GM12878 (cell line): ENCODE measurements around the gene KIAA1217. TPM values are rescaled to one million over a fixed set of nuclear protein-coding genes. Genes with fewer than 3 reads are reported as not detected.
A peak's percentile ranks its signal among the peaks of the same experiment; 100 is the strongest.

Source experiments
- ATAC-seq: fragments of 200-7000 bp; cut with Tn5 transposase; 3 replicates; pipeline ENCODE4 v1.9.1; 2020; ENCODE audit warnings: mild to moderate bottlenecking, moderate library complexity
- BruUV-seq: library from RNA; stranded (reverse); fragments of 400-500 nt; replicated peaks from 2 replicates; lab custom pipeline; 2021; lab: Mats Ljungman, UMichigan
- CTCF ChIA-PET: fragments of 300-600 bp; sonication (Branson Sonifier 250); formaldehyde crosslinking; extraction: SDS; loops from one replicate; lab custom pipeline; 2021; ENCODE audit warnings: inconsistent platforms; lab: Yijun Ruan, JAX
- POLR2A ChIA-PET: fragments of 350-600 bp; formaldehyde crosslinking; extraction: SDS; loops from one replicate; lab custom pipeline; 2021; ENCODE audit warnings: inconsistent platforms; lab: Charles Lee
- RAD21 ChIA-PET: fragments of 300-600 bp; sonication (Branson Sonifier 250); formaldehyde crosslinking; loops from one replicate; lab custom pipeline; 2023; ENCODE audit warnings: antibody characterized with exemption; ENCODE audit not compliant: unreplicated experiment; lab: Charles Lee
- SMC1A ChIA-PET: fragments of 300-600 bp; sonication (Branson Sonifier 250); formaldehyde crosslinking; loops from one replicate; lab custom pipeline; 2023; ENCODE audit not compliant: unreplicated experiment, uncharacterized antibody; lab: Charles Lee
- DNase-seq: peaks from one replicate; pipeline ENCODE4 v3.0.0-alpha.2; 2011; ENCODE audit warnings: low read depth, low spot score
- FAIRE-seq: peaks from 3 replicates; lab custom pipeline; 2011; peaks lifted over from hg19 to GRCh38; lab: Jason Lieb, UNC
- H2AFZ ChIP-seq: 2 replicates; pipeline ENCODE4 v1.6.0; 2011; ENCODE audit warnings: low read depth, low read length, control low read depth; ENCODE audit not compliant: control insufficient read depth
- H3K27ac ChIP-seq: 2 replicates; pipeline ENCODE4 v1.5.1; 2011; ENCODE audit warnings: control low read depth; ENCODE audit not compliant: control insufficient read depth, insufficient read depth
- H3K27me3 ChIP-seq, 2 experiments: replicated peaks in 1 of 2; 2 replicates each; pipeline versions ENCODE4 v1.6.0 to v1.6.1; 2011; ENCODE audit warnings: low read length in 1 of 2; ENCODE audit not compliant: control insufficient read depth in 2 of 2, insufficient read depth in 2 of 2
- H3K36me3 ChIP-seq, 2 experiments: 2 replicates each; pipeline ENCODE4 v1.5.1; 2011; ENCODE audit warnings: low read length in 1 of 2; ENCODE audit not compliant: control insufficient read depth in 2 of 2, insufficient read depth in 2 of 2
- H3K4me1 ChIP-seq: 2 replicates; pipeline ENCODE4 v1.6.1; 2011; ENCODE audit warnings: mild to moderate bottlenecking, low read length, moderate library complexity, mixed read lengths; ENCODE audit not compliant: control insufficient read depth, insufficient read depth
- H3K4me2 ChIP-seq: 2 replicates; pipeline ENCODE4 v1.6.0; 2011; ENCODE audit warnings: control low read depth; ENCODE audit not compliant: control insufficient read depth, insufficient read depth
- H3K4me3 ChIP-seq: fragments of 200-600 bp; sonication (generic); 2 replicates; pipeline ENCODE4 v1.5.1; 2016
- H3K79me2 ChIP-seq: 2 replicates; pipeline ENCODE4 v1.6.0; 2011; ENCODE audit warnings: low read length; ENCODE audit not compliant: control insufficient read depth, insufficient read depth
- H3K9ac ChIP-seq: 2 replicates; pipeline ENCODE4 v1.8.0; 2011; ENCODE audit warnings: low read length, control low read depth, mixed read lengths; ENCODE audit not compliant: control insufficient read depth, insufficient read depth
- H3K9me3 ChIP-seq: replicated peaks from 3 replicates; pipeline ENCODE4 v1.5.1; 2011; ENCODE audit warnings: mild to moderate bottlenecking, low read length; ENCODE audit not compliant: control insufficient read depth, insufficient read depth
- H4K20me1 ChIP-seq: 2 replicates; pipeline ENCODE4 v1.6.0; 2011; ENCODE audit not compliant: control insufficient read depth, insufficient read depth
- BCL11A ChIP-seq: IDR thresholded peaks from 2 replicates; pipeline ENCODE4 v1.6.1; 2011; ENCODE audit warnings: low read depth, low read length
- EP300 ChIP-seq, 2 experiments: fragments of 150-350 bp in 1 of 2; IDR thresholded peaks; 2 replicates each; pipeline ENCODE4 v1.6.1; 2011 to 2012; ENCODE audit warnings: low read depth in 2 of 2, low read length in 2 of 2, borderline replicate concordance in 1 of 2, improper control_type of control experiment in 1 of 2, inconsistent platforms in 1 of 2; ENCODE audit not compliant: control insufficient read depth in 1 of 2
- KAT2A ChIP-seq: conservative IDR thresholded peaks from 2 replicates; pipeline ENCODE4 v1.6.1; 2011; ENCODE audit warnings: low read depth, low read length; ENCODE audit not compliant: control insufficient read depth
- MXI1 ChIP-seq: fragments of 150-350 bp; IDR thresholded peaks from 2 replicates; pipeline ENCODE4 v1.6.1; 2011; ENCODE audit warnings: low read depth, mild to moderate bottlenecking, inconsistent platforms, low read length, improper control_type of control experiment
- RAD21 ChIP-seq: IDR thresholded peaks from 2 replicates; pipeline ENCODE4 v1.6.1; 2011; ENCODE audit warnings: mild to moderate bottlenecking, low read depth, low read length, moderate library complexity; ENCODE audit not compliant: insufficient read depth
- SPI1 ChIP-seq: IDR thresholded peaks from 2 replicates; pipeline ENCODE4 v1.6.1; 2011; ENCODE audit warnings: low read depth, mild to moderate bottlenecking, low read length, moderate library complexity, borderline replicate concordance; ENCODE audit not compliant: insufficient read depth
- ZSCAN29 ChIP-seq: fragments of 450-650 bp; IDR thresholded peaks from 2 replicates; pipeline ENCODE4 v1.6.1; 2017; ENCODE audit warnings: mild to moderate bottlenecking, moderate library complexity
- WGBS: methylation state at CpG from one replicate; pipeline ENCODE4 v1.1.6; 2016; ENCODE audit warnings: low lambda C conversion rate; ENCODE audit not compliant: insufficient replicate concordance, insufficient coverage; ENCODE audit errors: missing lambda C conversion rate; 5-methylcytosine and 5-hydroxymethylcytosine counted together
- in situ Hi-C: fragments of 300-500 bp; cut with MboI; formaldehyde crosslinking; loops from 9 replicates; pipeline ENCODE4 v1.14.3; 2018; ENCODE audit warnings: mixed read lengths
- intact Hi-C: fragments of 100-400 bp; cut with micrococcal nuclease; formaldehyde crosslinking; loops from one replicate; pipeline ENCODE4 v1.14.2; 2022; ENCODE audit not compliant: unreplicated experiment
- polyA plus RNA-seq, 11 experiments: library from polyadenylated mRNA; depleted of rRNA in 4 of 11; unstranded in 6 of 11; stranded (reverse) in 5 of 11; fragments of >200 nt; fragmentation: Nextera tagmentation in 4 of 11; fragmentation: Illumina TruSeq in 1 of 11; extraction: Ambion mirVana in 4 of 11; extraction: Trizol in 1 of 11; gene quantifications; 1 replicate in 1 of 11; 2 replicates in 10 of 11; pipeline versions ENCODE4 v1.2.1 to v1.2.3, GENCODE V29; 2011 to 2016; ENCODE audit warnings: inconsistent platforms in 2 of 11, missing spikeins in 2 of 11, low read depth in 1 of 11
- total RNA-seq, 4 experiments: library from RNA; depleted of rRNA in 3 of 4; stranded (reverse); fragments of >200 nt in 3 of 4; fragmentation: Illumina TruSeq in 1 of 4; extraction: Trizol in 1 of 4; gene quantifications; 2 replicates each; pipeline versions ENCODE4 v1.2.1 to v1.2.3, GENCODE V29; 2013 to 2021
- TF ChIP-seq, protein P1 (sequence below): fragments of 450-650 bp; IDR thresholded peaks from 2 replicates; pipeline ENCODE4 v1.6.1; 2017; ENCODE audit warnings: mild to moderate bottlenecking, moderate library complexity
- TF ChIP-seq, protein P2 (sequence below): fragments of 450-650 bp; IDR thresholded peaks from 2 replicates; pipeline ENCODE4 v1.6.1; 2017; ENCODE audit warnings: mild to moderate bottlenecking
- TF ChIP-seq, protein P3 (sequence below): fragments of 450-650 bp; formaldehyde crosslinking; IDR thresholded peaks from 2 replicates; pipeline ENCODE4 v1.5.0; 2022; ENCODE audit warnings: mild to moderate bottlenecking, missing genetic modification characterization

KIAA1217 gene
- total and polyA plus RNA-seq, 10 of the 15 experiments (the other 5 are each of a cell fraction or from before 2014, with no cell fraction given): 0.57 to 3.8 (median 2.1) TPM

DNA sequence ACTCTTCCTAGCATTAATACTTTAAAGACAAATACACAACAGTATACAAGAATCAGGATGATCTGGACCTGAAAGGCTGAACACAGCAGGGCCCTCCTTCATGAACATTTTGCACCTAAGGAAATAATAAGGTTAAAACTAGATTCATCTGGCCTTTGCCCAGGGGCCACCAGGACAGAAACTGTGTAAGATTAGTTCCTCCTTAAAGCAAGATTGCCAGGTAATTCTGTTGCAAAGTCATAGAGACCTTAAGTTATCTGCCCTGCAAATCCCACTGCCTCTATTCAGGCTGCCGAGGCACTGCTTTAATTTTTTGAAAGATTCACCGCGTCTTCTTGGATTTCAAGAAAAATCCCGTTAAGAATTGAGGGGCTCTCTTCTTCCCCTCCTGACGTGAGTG is 1.6 kb upstream of the KIAA1217 start (continued):
- TF ChIP-seq, protein P1, sequence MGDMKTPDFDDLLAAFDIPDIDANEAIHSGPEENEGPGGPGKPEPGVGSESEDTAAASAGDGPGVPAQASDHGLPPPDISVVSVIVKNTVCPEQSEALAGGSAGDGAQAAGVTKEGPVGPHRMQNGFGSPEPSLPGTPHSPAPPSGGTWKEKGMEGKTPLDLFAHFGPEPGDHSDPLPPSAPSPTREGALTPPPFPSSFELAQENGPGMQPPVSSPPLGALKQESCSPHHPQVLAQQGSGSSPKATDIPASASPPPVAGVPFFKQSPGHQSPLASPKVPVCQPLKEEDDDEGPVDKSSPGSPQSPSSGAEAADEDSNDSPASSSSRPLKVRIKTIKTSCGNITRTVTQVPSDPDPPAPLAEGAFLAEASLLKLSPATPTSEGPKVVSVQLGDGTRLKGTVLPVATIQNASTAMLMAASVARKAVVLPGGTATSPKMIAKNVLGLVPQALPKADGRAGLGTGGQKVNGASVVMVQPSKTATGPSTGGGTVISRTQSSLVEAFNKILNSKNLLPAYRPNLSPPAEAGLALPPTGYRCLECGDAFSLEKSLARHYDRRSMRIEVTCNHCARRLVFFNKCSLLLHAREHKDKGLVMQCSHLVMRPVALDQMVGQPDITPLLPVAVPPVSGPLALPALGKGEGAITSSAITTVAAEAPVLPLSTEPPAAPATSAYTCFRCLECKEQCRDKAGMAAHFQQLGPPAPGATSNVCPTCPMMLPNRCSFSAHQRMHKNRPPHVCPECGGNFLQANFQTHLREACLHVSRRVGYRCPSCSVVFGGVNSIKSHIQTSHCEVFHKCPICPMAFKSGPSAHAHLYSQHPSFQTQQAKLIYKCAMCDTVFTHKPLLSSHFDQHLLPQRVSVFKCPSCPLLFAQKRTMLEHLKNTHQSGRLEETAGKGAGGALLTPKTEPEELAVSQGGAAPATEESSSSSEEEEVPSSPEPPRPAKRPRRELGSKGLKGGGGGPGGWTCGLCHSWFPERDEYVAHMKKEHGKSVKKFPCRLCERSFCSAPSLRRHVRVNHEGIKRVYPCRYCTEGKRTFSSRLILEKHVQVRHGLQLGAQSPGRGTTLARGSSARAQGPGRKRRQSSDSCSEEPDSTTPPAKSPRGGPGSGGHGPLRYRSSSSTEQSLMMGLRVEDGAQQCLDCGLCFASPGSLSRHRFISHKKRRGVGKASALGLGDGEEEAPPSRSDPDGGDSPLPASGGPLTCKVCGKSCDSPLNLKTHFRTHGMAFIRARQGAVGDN: no peak
- TF ChIP-seq SPI1: no peak
- no peak for TF ChIP-seq ZSCAN29
- TF ChIP-seq KAT2A: no peak
- no peak for TF ChIP-seq EP300 (IDR thresholded peaks at IDR 0.05; ENCODE audit: borderline replicate concordance in 1 of 2, control insufficient read depth in 1 of 2, low read depth in 2 of 2, low read length in 2 of 2)

DNA sequence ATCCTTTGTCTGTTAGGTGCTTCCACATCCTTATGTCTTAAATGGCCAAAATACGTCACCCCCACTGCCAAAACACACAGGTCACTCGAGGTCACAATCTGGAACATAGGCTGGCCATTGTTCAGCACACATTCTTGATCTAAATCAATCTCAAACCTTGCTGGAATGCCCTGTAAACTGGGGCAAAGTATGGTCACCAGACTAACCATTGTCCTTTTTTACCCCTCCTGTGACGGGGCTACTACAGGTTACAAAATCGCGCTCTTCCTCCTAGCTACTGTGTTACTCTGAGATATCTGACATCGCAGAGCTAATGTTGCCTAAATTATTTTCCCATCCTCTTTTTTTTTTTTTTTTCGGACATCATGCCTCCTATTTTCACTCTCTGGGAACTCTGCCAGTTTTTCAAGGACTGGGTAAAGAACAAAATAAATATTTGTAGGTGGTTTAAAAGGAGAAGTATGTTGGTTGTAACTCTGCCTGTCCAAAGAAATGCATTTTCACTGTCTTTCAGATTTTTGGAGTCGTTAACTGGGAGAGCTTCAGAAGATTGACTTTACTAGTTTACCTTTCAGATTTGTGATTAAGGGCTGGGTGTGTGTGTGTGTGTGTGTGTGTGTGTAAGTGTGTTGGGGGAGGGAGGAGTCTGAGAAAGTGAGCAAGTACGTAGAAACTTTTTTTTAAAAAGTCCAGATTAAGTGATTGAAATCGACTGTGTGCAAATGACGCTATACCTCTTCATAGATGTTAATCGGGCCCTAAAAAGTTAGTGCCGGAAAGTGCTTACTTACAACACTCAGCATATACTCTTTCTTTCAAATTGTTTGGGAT is 942 bp upstream of the KIAA1217 start:
- ChIA-PET SMC1A (interaction anchor here (0.6 to 1.2 kb wide), 4 partner anchors 29 to 91 kb away, joined by 3 to 4 read pairs (median 4); no protein-coding TSS in a partner anchor), POLR2A (interaction anchor here (0.6 kb wide), 3 partner anchors 152 to 808 kb away, joined by 3 read pairs; partner anchors contain the start of genes ENKUR and THNSL1)
- in situ Hi-C loops: no loop called here
- no peak for TF ChIP-seq MXI1
- TF ChIP-seq, protein P2, sequence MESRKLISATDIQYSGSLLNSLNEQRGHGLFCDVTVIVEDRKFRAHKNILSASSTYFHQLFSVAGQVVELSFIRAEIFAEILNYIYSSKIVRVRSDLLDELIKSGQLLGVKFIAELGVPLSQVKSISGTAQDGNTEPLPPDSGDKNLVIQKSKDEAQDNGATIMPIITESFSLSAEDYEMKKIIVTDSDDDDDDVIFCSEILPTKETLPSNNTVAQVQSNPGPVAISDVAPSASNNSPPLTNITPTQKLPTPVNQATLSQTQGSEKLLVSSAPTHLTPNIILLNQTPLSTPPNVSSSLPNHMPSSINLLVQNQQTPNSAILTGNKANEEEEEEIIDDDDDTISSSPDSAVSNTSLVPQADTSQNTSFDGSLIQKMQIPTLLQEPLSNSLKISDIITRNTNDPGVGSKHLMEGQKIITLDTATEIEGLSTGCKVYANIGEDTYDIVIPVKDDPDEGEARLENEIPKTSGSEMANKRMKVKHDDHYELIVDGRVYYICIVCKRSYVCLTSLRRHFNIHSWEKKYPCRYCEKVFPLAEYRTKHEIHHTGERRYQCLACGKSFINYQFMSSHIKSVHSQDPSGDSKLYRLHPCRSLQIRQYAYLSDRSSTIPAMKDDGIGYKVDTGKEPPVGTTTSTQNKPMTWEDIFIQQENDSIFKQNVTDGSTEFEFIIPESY: no peak
- TF ChIP-seq, protein P3, sequence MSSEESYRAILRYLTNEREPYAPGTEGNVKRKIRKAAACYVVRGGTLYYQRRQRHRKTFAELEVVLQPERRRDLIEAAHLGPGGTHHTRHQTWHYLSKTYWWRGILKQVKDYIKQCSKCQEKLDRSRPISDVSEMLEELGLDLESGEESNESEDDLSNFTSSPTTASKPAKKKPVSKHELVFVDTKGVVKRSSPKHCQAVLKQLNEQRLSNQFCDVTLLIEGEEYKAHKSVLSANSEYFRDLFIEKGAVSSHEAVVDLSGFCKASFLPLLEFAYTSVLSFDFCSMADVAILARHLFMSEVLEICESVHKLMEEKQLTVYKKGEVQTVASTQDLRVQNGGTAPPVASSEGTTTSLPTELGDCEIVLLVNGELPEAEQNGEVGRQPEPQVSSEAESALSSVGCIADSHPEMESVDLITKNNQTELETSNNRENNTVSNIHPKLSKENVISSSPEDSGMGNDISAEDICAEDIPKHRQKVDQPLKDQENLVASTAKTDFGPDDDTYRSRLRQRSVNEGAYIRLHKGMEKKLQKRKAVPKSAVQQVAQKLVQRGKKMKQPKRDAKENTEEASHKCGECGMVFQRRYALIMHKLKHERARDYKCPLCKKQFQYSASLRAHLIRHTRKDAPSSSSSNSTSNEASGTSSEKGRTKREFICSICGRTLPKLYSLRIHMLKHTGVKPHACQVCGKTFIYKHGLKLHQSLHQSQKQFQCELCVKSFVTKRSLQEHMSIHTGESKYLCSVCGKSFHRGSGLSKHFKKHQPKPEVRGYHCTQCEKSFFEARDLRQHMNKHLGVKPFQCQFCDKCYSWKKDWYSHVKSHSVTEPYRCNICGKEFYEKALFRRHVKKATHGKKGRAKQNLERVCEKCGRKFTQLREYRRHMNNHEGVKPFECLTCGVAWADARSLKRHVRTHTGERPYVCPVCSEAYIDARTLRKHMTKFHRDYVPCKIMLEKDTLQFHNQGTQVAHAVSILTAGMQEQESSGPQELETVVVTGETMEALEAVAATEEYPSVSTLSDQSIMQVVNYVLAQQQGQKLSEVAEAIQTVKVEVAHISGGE (CRISPR knock-in tag): no peak
- TF ChIP-seq BCL11A: no peak
- TF ChIP-seq ZSCAN29: no peak
- no peak for TF ChIP-seq RAD21

More for the DNA sequence above, 942 bp upstream of the KIAA1217 start:
- H3K9ac ChIP-seq: no peak overlapping the region
- BruUV-seq: no TSS peak
- RAD21 ChIA-PET: interaction anchor here (1.0 kb wide), 1 partner anchor 175 kb away, joined by 5 read pairs; no protein-coding TSS in a partner anchor
- FAIRE-seq: no peak
- no peak overlapping the region for H2AFZ ChIP-seq
- no peak for DNase-seq
- no peaks in the 10 kb centered on the region for H3K36me3 ChIP-seq
- no peaks in the 10 kb centered on the region for H4K20me1 ChIP-seq
- no peaks in the 10 kb centered on the region for H3K9me3 ChIP-seq
- no peak overlapping the region for H3K4me3 ChIP-seq
- H3K27ac ChIP-seq: no peak overlapping the region
- intact Hi-C loops: no loop called here
- ATAC-seq: no peak
- H3K27me3 ChIP-seq: no peaks in the 10 kb centered on the region
- H3K4me1 ChIP-seq: peaks cover 9% of the 10 kb centered on the region
- H3K4me2 ChIP-seq: peak overlapping the region; percentile 45
- 81% methylated on average over 13 of the region's 13 CpGs for WGBS
- CTCF ChIA-PET: interaction anchor here (0.6 to 5.3 kb wide), 2 partner anchors 152 to 299 kb away, joined by 3 to 22 read pairs; no protein-coding TSS in a partner anchor
- no peaks in the 10 kb centered on the region; the same call in 1 of the 2 replicates for H3K79me2 ChIP-seq
